AG09319 (cell line): ENCODE results near the gene NFASC.

Source experiments
- DNase-seq: peaks from one replicate; pipeline ENCODE4 v3.0.0-alpha.2; 2010; ENCODE audit warnings: low read depth; ENCODE audit errors: extremely low read depth
- CTCF ChIP-seq: IDR thresholded peaks from 2 replicates; pipeline ENCODE4 v1.5.1; 2011; ENCODE audit warnings: low read depth, mild to moderate bottlenecking, inconsistent platforms, low read length, moderate library complexity

NFASC gene

GRCh38 chr1:204885288-204885711 lies 14.6 kb downstream of the NFASC start:
- DNase-seq: peak; percentile 29
- no peak for TF ChIP-seq CTCF

GRCh38 chr1:204885790-204886189 lies 15.1 kb downstream of the NFASC start:
- DNase-seq: peak; percentile 39
- no peak for TF ChIP-seq CTCF

GRCh38 chr1:204887846-204888245 lies 17.2 kb downstream of the NFASC start:
- no peak for DNase-seq
- no peak for TF ChIP-seq CTCF

GRCh38 chr1:204888294-204888693 lies 17.6 kb downstream of the NFASC start:
- no peak for TF ChIP-seq CTCF
- peak; percentile 34 for DNase-seq

GRCh38 chr1:204889681-204890383 lies 19.2 kb downstream of the NFASC start:
- DNase-seq: no peak
- no peak for TF ChIP-seq CTCF

GRCh38 chr1:204891860-204892259 lies 21.2 kb downstream of the NFASC start:
- TF ChIP-seq CTCF: no peak
- DNase-seq: no peak

GRCh38 chr1:204894031-204894430 lies 23.4 kb downstream of the NFASC start:
- TF ChIP-seq CTCF: no peak
- peak; percentile 30 for DNase-seq
